ENCODE measurements around the gene ESRRA.
"Not testable (repeated sequence)": the region's sequence is repeated elsewhere in the genome, so short reads cannot be mapped to it uniquely, and the experiment has no call there.

Gene ESRRA

DNA sequence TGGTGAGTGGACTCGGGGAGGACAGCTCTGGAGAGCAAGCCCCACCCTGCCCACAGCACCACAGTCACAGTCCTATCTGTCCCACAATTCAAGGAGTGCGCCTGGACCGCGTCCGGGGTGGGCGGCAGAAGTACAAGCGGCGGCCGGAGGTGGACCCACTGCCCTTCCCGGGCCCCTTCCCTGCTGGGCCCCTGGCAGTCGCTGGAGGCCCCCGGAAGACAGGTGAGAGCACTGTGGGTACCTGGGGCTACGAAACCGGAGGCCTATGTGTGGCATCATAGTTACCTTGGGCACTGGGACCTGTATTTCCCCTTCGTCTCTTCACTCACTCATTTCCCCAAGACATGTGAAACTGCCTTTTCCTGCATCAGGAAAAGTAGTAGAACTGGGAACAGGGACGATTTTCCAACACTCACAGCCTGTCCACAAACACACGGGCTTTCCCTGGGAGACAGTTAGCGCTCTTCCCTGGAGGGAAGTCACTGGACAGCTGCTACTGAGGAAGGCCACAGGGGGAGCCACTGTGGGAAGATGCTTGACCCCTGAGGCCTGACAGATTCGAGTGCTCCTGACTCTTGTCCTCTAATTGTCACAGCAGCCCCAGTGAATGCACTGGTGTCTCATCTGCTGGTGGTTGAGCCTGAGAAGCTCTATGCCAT is 9.0 kb downstream of the ESRRA start:
- Histone ChIP-seq H3K27me3 (ENCODE audit: control insufficient read depth in 3 of 3, insufficient read depth in 3 of 3, low read depth in 1 of 3, low read length in 3 of 3) (no peaks in the 10 kb centered on the region), H3K14ac (ENCODE audit: low read length) (no peak overlapping the region), H3K27ac (replicated peaks; ENCODE audit: low read length) (no peak overlapping the region), H3K36me3 (replicated peaks in 1 of 2; ENCODE audit: control insufficient read depth in 2 of 2, insufficient read depth in 2 of 2, low read length in 2 of 2) (peaks cover 12 to 27% of the 10 kb centered on the region in 2 donors), H2AFZ (ENCODE audit: low read length) (no peak overlapping the region), H3K18ac (ENCODE audit: low read length) (no peak overlapping the region), H2BK15ac (ENCODE audit: low read length) (no peak overlapping the region), H3K4me1 (ENCODE audit: control insufficient read depth in 2 of 2, insufficient read depth in 1 of 2, low read depth in 1 of 2, low read length in 2 of 2) (peaks cover 5 to 10% of the 10 kb centered on the region in 2 donors), H3K23ac (ENCODE audit: low read depth, low read length, poor library complexity) (no peak overlapping the region), H2BK5ac (ENCODE audit: low read length) (no peak overlapping the region), H4K91ac (ENCODE audit: low read depth, low read length, poor library complexity) (peak overlapping the region; percentile 9), H2BK120ac (ENCODE audit: low read depth, low read length) (no peak overlapping the region), H3K9me3 (replicated peaks in 1 of 2; ENCODE audit: control insufficient read depth in 2 of 2, insufficient read depth in 1 of 2, low read depth in 1 of 2, low read length in 2 of 2) (peaks cover 0 to 2% of the 10 kb centered on the region in 2 donors), H3K4ac (ENCODE audit: low read length) (no peak overlapping the region), H2BK12ac (ENCODE audit: low read length) (no peak overlapping the region), H3K4me2 (ENCODE audit: insufficient read depth, low read length, poor library complexity, severe bottlenecking) (no peak overlapping the region), H3K9ac (ENCODE audit: low read depth, low read length, poor library complexity) (peak overlapping the region; percentile 60), H4K8ac (ENCODE audit: low read depth, low read length) (no peak overlapping the region), H2AK5ac (ENCODE audit: low read depth, low read length) (no peak overlapping the region), H3K4me3 (ENCODE audit: low read length in 2 of 2) (no peak overlapping the region), H3K79me1 (ENCODE audit: low read depth, low read length) (peaks cover 25% of the 10 kb centered on the region)
- DNase-seq (ENCODE audit: low spot score): no peak
- no CpG with 5 or more reads among the region's 19 CpGs for WGBS, 2 donors (ENCODE audit: extremely low coverage in 2 of 2, insufficient read length in 2 of 2, insufficient replicate concordance in 1 of 2)

DNA sequence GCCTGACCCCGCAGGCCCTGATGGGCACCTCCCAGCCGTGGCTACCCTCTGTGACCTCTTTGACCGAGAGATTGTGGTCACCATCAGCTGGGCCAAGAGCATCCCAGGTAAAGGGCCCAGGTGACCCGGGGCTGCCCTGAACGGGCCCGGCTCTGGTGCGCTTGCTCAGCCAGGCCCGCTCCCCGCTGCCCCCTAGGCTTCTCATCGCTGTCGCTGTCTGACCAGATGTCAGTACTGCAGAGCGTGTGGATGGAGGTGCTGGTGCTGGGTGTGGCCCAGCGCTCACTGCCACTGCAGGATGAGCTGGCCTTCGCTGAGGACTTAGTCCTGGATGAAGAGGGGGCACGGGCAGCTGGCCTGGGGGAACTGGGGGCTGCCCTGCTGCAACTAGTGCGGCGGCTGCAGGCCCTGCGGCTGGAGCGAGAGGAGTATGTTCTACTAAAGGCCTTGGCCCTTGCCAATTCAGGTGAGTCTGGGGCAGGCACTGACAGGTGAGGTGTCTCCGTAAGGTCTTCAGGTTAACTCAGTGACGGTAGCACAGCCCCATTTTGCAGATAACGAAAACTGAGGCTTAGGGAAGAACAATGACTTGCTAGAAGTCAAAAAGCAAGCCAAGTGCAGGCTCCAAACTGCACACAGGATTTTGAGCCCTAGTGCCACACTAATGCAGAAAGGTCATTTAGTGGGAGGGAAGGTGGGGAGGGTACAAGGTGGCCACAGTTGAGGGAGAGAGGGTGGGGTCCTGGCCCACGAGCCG is 9.7 kb downstream of the ESRRA start:
- Histone ChIP-seq H3K4ac (ENCODE audit: low read length) (no peak overlapping the region), H3K4me1 (ENCODE audit: control insufficient read depth in 2 of 2, insufficient read depth in 1 of 2, low read depth in 1 of 2, low read length in 2 of 2) (peaks cover 5 to 11% of the 10 kb centered on the region in 2 donors), H3K36me3 (replicated peaks in 1 of 2; ENCODE audit: control insufficient read depth in 2 of 2, insufficient read depth in 2 of 2, low read length in 2 of 2) (peaks cover 12 to 25% of the 10 kb centered on the region in 2 donors), H3K18ac (ENCODE audit: low read length) (no peak overlapping the region), H4K8ac (ENCODE audit: low read depth, low read length) (no peak overlapping the region), H3K9me3 (replicated peaks in 1 of 2; ENCODE audit: control insufficient read depth in 2 of 2, insufficient read depth in 1 of 2, low read depth in 1 of 2, low read length in 2 of 2) (peaks cover 0 to 2% of the 10 kb centered on the region in 2 donors), H2BK15ac (ENCODE audit: low read length) (no peak overlapping the region), H2AK5ac (ENCODE audit: low read depth, low read length) (peak overlapping the region; percentile 5), H2BK120ac (ENCODE audit: low read depth, low read length) (no peak overlapping the region), H2BK12ac (ENCODE audit: low read length) (peak overlapping the region; percentile 90), H3K4me3 (ENCODE audit: low read length in 2 of 2) (no peak overlapping the region), H3K27ac (replicated peaks; ENCODE audit: low read length) (no peak overlapping the region), H3K27me3 (ENCODE audit: control insufficient read depth in 3 of 3, insufficient read depth in 3 of 3, low read depth in 1 of 3, low read length in 3 of 3) (no peaks in the 10 kb centered on the region), H3K4me2 (ENCODE audit: insufficient read depth, low read length, poor library complexity, severe bottlenecking) (no peak overlapping the region), H3K14ac (ENCODE audit: low read length) (no peak overlapping the region), H3K23ac (ENCODE audit: low read depth, low read length, poor library complexity) (peak overlapping the region; percentile 3), H2AFZ (ENCODE audit: low read length) (no peak overlapping the region), H3K9ac (ENCODE audit: low read depth, low read length, poor library complexity) (no peak overlapping the region), H3K79me1 (ENCODE audit: low read depth, low read length) (peaks cover 25% of the 10 kb centered on the region), H2BK5ac (ENCODE audit: low read length) (no peak overlapping the region), H4K91ac (ENCODE audit: low read depth, low read length, poor library complexity) (no peak overlapping the region)
- no peak for DNase-seq (ENCODE audit: low spot score)
- WGBS, 2 donors (ENCODE audit: extremely low coverage in 2 of 2, insufficient read length in 2 of 2, insufficient replicate concordance in 1 of 2): no CpG with 5 or more reads among the region's 24 CpGs

DNA sequence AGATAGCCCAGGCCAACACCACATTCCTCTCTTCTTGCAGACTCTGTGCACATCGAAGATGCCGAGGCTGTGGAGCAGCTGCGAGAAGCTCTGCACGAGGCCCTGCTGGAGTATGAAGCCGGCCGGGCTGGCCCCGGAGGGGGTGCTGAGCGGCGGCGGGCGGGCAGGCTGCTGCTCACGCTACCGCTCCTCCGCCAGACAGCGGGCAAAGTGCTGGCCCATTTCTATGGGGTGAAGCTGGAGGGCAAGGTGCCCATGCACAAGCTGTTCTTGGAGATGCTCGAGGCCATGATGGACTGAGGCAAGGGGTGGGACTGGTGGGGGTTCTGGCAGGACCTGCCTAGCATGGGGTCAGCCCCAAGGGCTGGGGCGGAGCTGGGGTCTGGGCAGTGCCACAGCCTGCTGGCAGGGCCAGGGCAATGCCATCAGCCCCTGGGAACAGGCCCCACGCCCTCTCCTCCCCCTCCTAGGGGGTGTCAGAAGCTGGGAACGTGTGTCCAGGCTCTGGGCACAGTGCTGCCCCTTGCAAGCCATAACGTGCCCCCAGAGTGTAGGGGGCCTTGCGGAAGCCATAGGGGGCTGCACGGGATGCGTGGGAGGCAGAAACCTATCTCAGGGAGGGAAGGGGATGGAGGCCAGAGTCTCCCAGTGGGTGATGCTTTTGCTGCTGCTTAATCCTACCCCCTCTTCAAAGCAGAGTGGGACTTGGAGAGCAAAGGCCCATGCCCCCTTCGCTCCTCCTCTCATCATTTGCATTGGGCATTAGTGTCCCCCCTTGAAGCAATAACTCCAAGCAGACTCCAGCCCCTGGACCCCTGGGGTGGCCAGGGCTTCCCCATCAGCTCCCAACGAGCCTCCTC is 10.6 kb downstream of the ESRRA start:
- DNase-seq (ENCODE audit: low spot score); H3K14ac ChIP-seq (ENCODE audit: low read length); H2BK15ac ChIP-seq (ENCODE audit: low read length); H3K4me2 ChIP-seq (ENCODE audit: insufficient read depth, low read length, poor library complexity, severe bottlenecking); H4K8ac ChIP-seq (ENCODE audit: low read depth, low read length); H3K9ac ChIP-seq (ENCODE audit: low read depth, low read length, poor library complexity); H4K91ac ChIP-seq (ENCODE audit: low read depth, low read length, poor library complexity); H2BK12ac ChIP-seq (ENCODE audit: low read length); H3K27me3 ChIP-seq (ENCODE audit: control insufficient read depth in 3 of 3, insufficient read depth in 3 of 3, low read depth in 1 of 3, low read length in 3 of 3); H2BK5ac ChIP-seq (ENCODE audit: low read length); H3K27ac ChIP-seq (replicated peaks; ENCODE audit: low read length); H2AFZ ChIP-seq (ENCODE audit: low read length); H3K9me3 ChIP-seq (replicated peaks in 1 of 2; ENCODE audit: control insufficient read depth in 2 of 2, insufficient read depth in 1 of 2, low read depth in 1 of 2, low read length in 2 of 2); H2BK120ac ChIP-seq (ENCODE audit: low read depth, low read length); H3K4ac ChIP-seq (ENCODE audit: low read length); H3K18ac ChIP-seq (ENCODE audit: low read length): not testable (repeated sequence)
- Histone ChIP-seq H3K23ac (ENCODE audit: low read depth, low read length, poor library complexity) (peak overlapping the region; percentile 3), H3K79me1 (ENCODE audit: low read depth, low read length) (peaks cover 25% of the 10 kb centered on the region), H2AK5ac (ENCODE audit: low read depth, low read length) (peak overlapping the region; percentile 5), H3K4me1 (ENCODE audit: control insufficient read depth in 2 of 2, insufficient read depth in 1 of 2, low read depth in 1 of 2, low read length in 2 of 2) (peaks cover 5 to 11% of the 10 kb centered on the region in 2 donors), H3K4me3 (ENCODE audit: low read length in 2 of 2) (peak overlapping the region in 1 of 2 donors; percentile 72), H3K36me3 (replicated peaks in 1 of 2; ENCODE audit: control insufficient read depth in 2 of 2, insufficient read depth in 2 of 2, low read length in 2 of 2) (peaks cover 14 to 29% of the 10 kb centered on the region in 2 donors)
- WGBS, 2 donors (ENCODE audit: extremely low coverage in 2 of 2, insufficient read length in 2 of 2, insufficient replicate concordance in 1 of 2): no CpG with 5 or more reads among the region's 25 CpGs
